Neuronal stem cell (in vitro differentiated cells): Measurements from ENCODE around the gene BCAS3.

Experiments
- DNase-seq: peaks from one replicate; pipeline ENCODE4 v3.0.0-alpha.2; 2013; ENCODE audit warnings: low spot score
- H2AFZ ChIP-seq: one replicate; pipeline ENCODE4 v1.6.1; 2013; ENCODE audit warnings: mild to moderate bottlenecking, low read length, inconsistent platforms
- H2AK5ac ChIP-seq: 2 replicates; pipeline ENCODE4 v1.6.1; 2013; ENCODE audit warnings: low read depth, mild to moderate bottlenecking, inconsistent platforms, low read length, moderate library complexity, mixed read lengths
- H2BK120ac ChIP-seq: 2 replicates; pipeline ENCODE4 v1.6.1; 2013; ENCODE audit warnings: low read depth, mild to moderate bottlenecking, inconsistent platforms, low read length, moderate library complexity, mixed read lengths
- H2BK12ac ChIP-seq: one replicate; pipeline ENCODE4 v1.6.1; 2013; ENCODE audit warnings: low read length, inconsistent platforms
- H2BK15ac ChIP-seq: 2 replicates; pipeline ENCODE4 v1.6.1; 2013; ENCODE audit warnings: mild to moderate bottlenecking, low read length, inconsistent platforms, mixed read lengths
- H2BK5ac ChIP-seq: one replicate; pipeline ENCODE4 v1.6.1; 2013; ENCODE audit warnings: inconsistent platforms, mild to moderate bottlenecking, low read length, moderate library complexity
- H3K14ac ChIP-seq: one replicate; pipeline ENCODE4 v1.6.1; 2013; ENCODE audit warnings: low read length, inconsistent platforms
- H3K18ac ChIP-seq: 2 replicates; pipeline ENCODE4 v1.6.1; 2013; ENCODE audit warnings: low read length, inconsistent platforms
- H3K23ac ChIP-seq: 2 replicates; pipeline ENCODE4 v1.6.1; 2013; ENCODE audit warnings: low read depth, mild to moderate bottlenecking, mixed read lengths, low read length, inconsistent platforms; ENCODE audit not compliant: poor library complexity
- H3K27ac ChIP-seq: replicated peaks from 3 replicates; pipeline ENCODE4 v1.5.1; 2013; ENCODE audit warnings: low read length, inconsistent platforms
- H3K27me3 ChIP-seq, 3 experiments: 2 replicates each; pipeline ENCODE4 v1.6.1; 2013; ENCODE audit warnings: low read length in 3 of 3, mild to moderate bottlenecking in 2 of 3, inconsistent platforms in 1 of 3, low read depth in 1 of 3, mixed read lengths in 1 of 3, moderate library complexity in 1 of 3; ENCODE audit not compliant: control insufficient read depth in 3 of 3, insufficient read depth in 3 of 3
- H3K36me3 ChIP-seq, 2 donors: replicated peaks in 1 of 2; 2 replicates each; pipeline ENCODE4 v1.6.1; 2013; ENCODE audit warnings: low read length in 2 of 2; ENCODE audit not compliant: control insufficient read depth in 2 of 2, insufficient read depth in 2 of 2
- H3K4ac ChIP-seq: 2 replicates; pipeline ENCODE4 v1.6.1; 2013; ENCODE audit warnings: inconsistent platforms, mild to moderate bottlenecking, low read length, moderate library complexity
- H3K4me1 ChIP-seq, 2 donors: 1 replicate in 1 of 2; 2 replicates in 1 of 2; pipeline ENCODE4 v1.6.1; 2013; ENCODE audit warnings: low read length in 2 of 2, low read depth in 1 of 2; ENCODE audit not compliant: control insufficient read depth in 2 of 2, insufficient read depth in 1 of 2
- H3K4me2 ChIP-seq: one replicate; pipeline ENCODE4 v1.6.1; 2013; ENCODE audit warnings: mild to moderate bottlenecking, low read length, inconsistent platforms; ENCODE audit not compliant: insufficient read depth, poor library complexity, severe bottlenecking
- H3K4me3 ChIP-seq, 2 donors: 2 replicates each; pipeline ENCODE4 v1.5.1; 2013; ENCODE audit warnings: low read length in 2 of 2, mild to moderate bottlenecking in 2 of 2, inconsistent platforms in 1 of 2, moderate library complexity in 1 of 2
- H3K79me1 ChIP-seq: one replicate; pipeline ENCODE4 v1.6.1; 2013; ENCODE audit warnings: low read depth, mild to moderate bottlenecking, inconsistent platforms, low read length, moderate library complexity
- H3K9ac ChIP-seq: one replicate; pipeline ENCODE4 v1.6.1; 2013; ENCODE audit warnings: mild to moderate bottlenecking, low read depth, low read length, inconsistent platforms; ENCODE audit not compliant: poor library complexity
- H3K9me3 ChIP-seq, 2 donors: replicated peaks in 1 of 2; 2 replicates each; pipeline versions ENCODE3 to v1.6.1; 2013; ENCODE audit warnings: low read length in 2 of 2, mild to moderate bottlenecking in 2 of 2, inconsistent platforms in 1 of 2, low read depth in 1 of 2, mixed read lengths in 1 of 2, moderate library complexity in 1 of 2; ENCODE audit not compliant: control insufficient read depth in 2 of 2, insufficient read depth in 1 of 2
- H4K8ac ChIP-seq: one replicate; pipeline ENCODE4 v1.6.1; 2013; ENCODE audit warnings: low read depth, mild to moderate bottlenecking, inconsistent platforms, low read length, moderate library complexity
- H4K91ac ChIP-seq: one replicate; pipeline ENCODE4 v1.6.1; 2013; ENCODE audit warnings: low read length, low read depth, mild to moderate bottlenecking, inconsistent platforms; ENCODE audit not compliant: poor library complexity
- WGBS, 2 donors: extraction: QIAGEN DNeasy Blood & Tissue Kit; methylation state at CpG; one replicate each; pipeline ENCODE4 v1.1.7; 2013; ENCODE audit warnings: missing lambda C conversion rate in 2 of 2, mixed read lengths in 1 of 2; ENCODE audit not compliant: insufficient read length in 2 of 2, insufficient replicate concordance in 1 of 2; ENCODE audit errors: extremely low coverage in 2 of 2; 5-methylcytosine and 5-hydroxymethylcytosine counted together

Gene BCAS3

DNA sequence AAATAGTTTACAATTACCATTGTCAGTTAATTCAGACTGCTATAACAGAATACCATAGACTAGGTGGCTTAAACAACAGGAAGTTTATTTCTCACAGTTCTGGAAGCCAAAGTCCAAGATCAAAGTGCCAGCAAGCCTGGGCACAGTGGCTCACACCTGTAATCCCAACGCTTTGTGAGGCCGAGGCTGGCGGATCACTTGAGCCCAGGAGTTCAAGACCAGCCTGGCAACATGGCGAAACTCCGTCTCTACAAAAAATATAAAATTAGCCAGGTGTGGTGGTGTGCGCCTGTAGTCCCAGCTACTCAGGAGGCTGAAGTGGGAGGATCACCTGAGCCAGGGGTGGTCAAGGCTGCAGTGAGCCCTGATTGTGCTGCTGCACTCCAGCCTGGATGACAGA is 650.7 kb downstream of the BCAS3 start:
- WGBS, 2 donors: no CpG with 5 or more reads among the region's 6 CpGs
- Histone ChIP-seq H3K36me3 (no peaks in the 10 kb centered on the region), H2AK5ac (no peak overlapping the region)

DNA sequence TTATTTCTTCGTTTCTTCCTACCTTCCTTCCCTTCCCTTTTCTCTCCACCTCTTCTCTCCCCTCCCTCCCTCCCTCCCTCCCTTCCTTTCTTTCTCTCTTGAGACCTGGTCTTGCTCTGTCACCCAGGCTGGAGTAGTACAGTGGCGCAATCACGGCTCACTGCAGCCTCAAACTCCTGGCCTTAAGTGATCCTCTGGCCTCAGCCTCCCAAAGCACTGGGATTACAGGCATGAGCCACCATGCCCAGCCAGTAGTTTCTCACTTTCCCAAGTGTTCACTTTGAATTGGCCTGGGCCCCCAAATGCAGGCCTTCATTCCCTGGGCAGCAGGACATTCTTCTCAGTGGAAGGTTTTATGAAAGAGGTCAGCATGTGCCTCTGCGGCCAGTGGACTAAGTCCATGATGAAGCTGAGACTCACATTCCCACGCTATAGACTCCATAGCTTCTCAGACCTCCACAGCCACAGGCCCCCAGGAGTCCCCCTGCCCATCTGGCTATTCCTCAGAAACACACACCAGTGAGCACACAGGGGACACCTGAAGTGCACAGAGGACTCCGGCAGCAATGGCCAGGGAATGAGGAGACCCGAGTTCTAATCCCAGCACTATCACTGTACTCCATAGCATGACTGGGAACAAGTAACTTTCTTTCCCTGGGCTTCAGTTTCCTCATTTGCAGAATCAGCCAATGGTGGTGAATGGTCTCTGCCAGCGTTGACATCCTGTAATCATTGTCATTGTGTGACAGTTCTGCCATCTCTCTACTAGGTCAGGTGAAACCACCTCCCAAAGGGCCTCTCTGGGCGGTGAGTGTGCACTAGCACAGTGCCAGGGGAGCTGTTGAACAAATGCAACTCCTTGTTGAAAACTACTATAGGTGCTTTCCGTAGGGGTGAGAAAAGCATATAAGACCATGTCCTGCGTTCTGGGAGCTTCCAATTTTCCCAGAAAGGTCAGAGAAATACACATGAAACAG is 652.8 kb downstream of the BCAS3 start:
- Histone ChIP-seq H4K91ac (no peak overlapping the region), H2AK5ac (no peak overlapping the region), H3K9me3 (no peaks in the 10 kb centered on the region), H3K9ac (no peak overlapping the region), H3K36me3 (no peaks in the 10 kb centered on the region), H4K8ac (no peak overlapping the region), H3K14ac (no peak overlapping the region), H3K4me3 (no peak overlapping the region), H3K27ac (no peak overlapping the region), H2BK120ac (no peak overlapping the region), H3K4me2 (no peak overlapping the region), H3K18ac (no peak overlapping the region), H3K27me3 (no peaks in the 10 kb centered on the region), H3K79me1 (no peaks in the 10 kb centered on the region), H3K4ac (no peak overlapping the region), H2BK15ac (no peak overlapping the region), H3K4me1 (peaks cover 0 to 2% of the 10 kb centered on the region in 2 donors), H2BK5ac (no peak overlapping the region), H2AFZ (no peak overlapping the region), H3K23ac (no peak overlapping the region), H2BK12ac (no peak overlapping the region)
- WGBS, 2 donors: no CpG with 5 or more reads among the region's 11 CpGs
- no peak for DNase-seq

More for the DNA sequence above, 650.7 kb downstream of the BCAS3 start:
- Histone ChIP-seq H3K79me1 (no peaks in the 10 kb centered on the region), H3K23ac (no peak overlapping the region), H3K4me1 (peaks cover 3 to 10% of the 10 kb centered on the region in 2 donors), H2BK5ac (no peak overlapping the region), H2BK120ac (no peak overlapping the region), H3K4me3 (no peak overlapping the region), H4K91ac (no peak overlapping the region), H3K4me2 (no peak overlapping the region), H2AFZ (no peak overlapping the region), H4K8ac (no peak overlapping the region), H3K4ac (no peak overlapping the region), H3K9ac (no peak overlapping the region), H3K14ac (no peak overlapping the region), H3K27ac (no peak overlapping the region), H2BK15ac (no peak overlapping the region), H3K18ac (no peak overlapping the region), H3K9me3 (no peaks in the 10 kb centered on the region), H3K27me3 (no peaks in the 10 kb centered on the region), H2BK12ac (no peak overlapping the region)
- DNase-seq: no peak

DNA sequence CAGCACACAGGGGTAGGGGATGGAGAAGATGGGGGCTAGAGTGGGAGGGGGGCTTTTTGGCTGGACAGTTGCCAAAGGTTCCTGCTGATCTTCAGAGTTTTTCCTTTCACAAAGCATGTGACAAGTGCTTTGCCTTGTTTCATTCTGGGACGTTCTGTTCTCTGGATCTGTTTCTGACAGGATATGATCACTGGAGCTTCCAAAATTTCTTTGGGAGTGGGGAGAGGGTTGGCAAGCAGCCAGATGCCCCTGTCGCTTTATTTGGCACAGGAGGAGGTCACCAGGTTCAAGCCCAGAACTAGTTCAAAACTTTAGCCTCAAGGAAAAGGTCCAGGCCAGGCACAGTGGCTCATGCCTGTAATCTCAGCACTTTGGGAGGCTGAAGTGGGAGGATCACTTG is 653.5 kb downstream of the BCAS3 start:
- no peak overlapping the region for H3K23ac ChIP-seq
- no peaks in the 10 kb centered on the region for H3K79me1 ChIP-seq
- no peak overlapping the region for H3K4me3 ChIP-seq
- H3K4ac ChIP-seq: no peak overlapping the region
- H3K14ac ChIP-seq: no peak overlapping the region
- no peaks in the 10 kb centered on the region for H3K36me3 ChIP-seq
- H2BK120ac ChIP-seq: no peak overlapping the region
- H3K27me3 ChIP-seq: no peaks in the 10 kb centered on the region
- no peak for DNase-seq
- no peak overlapping the region for H2BK15ac ChIP-seq
- no peak overlapping the region for H3K27ac ChIP-seq
- H3K18ac ChIP-seq: no peak overlapping the region
- no peak overlapping the region for H4K91ac ChIP-seq
- no peak overlapping the region for H2BK5ac ChIP-seq
- no peaks in the 10 kb centered on the region for H3K9me3 ChIP-seq
- no peak overlapping the region for H2BK12ac ChIP-seq
- H2AFZ ChIP-seq: no peak overlapping the region
- no CpG with 5 or more reads among the region's 2 CpGs for WGBS, 2 donors
- no peak overlapping the region for H4K8ac ChIP-seq
- H3K9ac ChIP-seq: no peak overlapping the region
- no peak overlapping the region for H2AK5ac ChIP-seq
- no peaks in the 10 kb centered on the region for H3K4me1 ChIP-seq
- H3K4me2 ChIP-seq: no peak overlapping the region

DNA sequence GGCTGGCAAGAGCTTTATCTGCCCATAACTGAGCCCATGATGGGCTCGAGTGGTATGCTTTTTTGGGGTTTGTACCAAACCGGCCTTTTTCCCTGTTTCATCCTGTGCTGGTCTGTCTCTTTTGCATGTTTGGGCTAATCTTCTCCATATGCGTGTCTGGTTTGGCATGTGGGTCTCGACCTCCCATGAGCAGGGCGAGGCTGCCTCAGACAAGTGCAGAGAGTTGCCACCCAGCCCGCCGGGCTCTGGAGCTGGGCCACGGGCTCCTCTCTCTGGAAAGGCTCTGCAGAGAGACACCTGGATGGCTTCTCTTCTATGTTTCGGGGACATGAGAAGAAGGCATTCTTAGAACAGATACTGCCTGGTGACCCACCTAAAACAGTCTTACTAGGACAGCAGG is 654.2 kb downstream of the BCAS3 start:
- Histone ChIP-seq H3K27ac (no peak overlapping the region), H3K27me3 (no peaks in the 10 kb centered on the region), H4K91ac (no peak overlapping the region), H3K14ac (no peak overlapping the region), H2BK5ac (no peak overlapping the region), H3K9ac (no peak overlapping the region), H2AK5ac (peak overlapping the region; percentile 41), H3K36me3 (no peaks in the 10 kb centered on the region), H2BK12ac (no peak overlapping the region), H2BK120ac (no peak overlapping the region), H3K23ac (peak overlapping the region; percentile 34), H4K8ac (no peak overlapping the region), H3K18ac (peak overlapping the region; percentile 53), H2BK15ac (no peak overlapping the region), H3K4me1 (no peaks in the 10 kb centered on the region), H2AFZ (no peak overlapping the region), H3K79me1 (no peaks in the 10 kb centered on the region), H3K4me2 (no peak overlapping the region), H3K9me3 (no peaks in the 10 kb centered on the region), H3K4me3 (no peak overlapping the region), H3K4ac (no peak overlapping the region)
- no peak for DNase-seq
- no CpG with 5 or more reads among the region's 9 CpGs for WGBS, 2 donors
